ENCODE measurements around the gene MEIOSIN.

MEIOSIN gene

GRCh38 chr19:45761714-45762113 is 28.5 kb downstream of the MEIOSIN start:
- TF ChIP-seq CTCF (IDR thresholded peaks at IDR 0.05; ENCODE audit: low read length, missing control alignments): no peak
- H3K4me3 ChIP-seq (replicated peaks; ENCODE audit: low read depth, low read length): no peak overlapping the region
- no peak for DNase-seq (ENCODE audit: low read depth)

- DNase-seq (ENCODE audit: low read depth): no peak
- no peak for TF ChIP-seq CTCF (IDR thresholded peaks at IDR 0.05; ENCODE audit: low read length, missing control alignments)
- H3K4me3 ChIP-seq (replicated peaks; ENCODE audit: low read depth, low read length): no peak overlapping the region
These were observed 29.8 kb downstream of the MEIOSIN start for GRCh38 chr19:45762870-45763631.

GRCh38 chr19:45763691-45764294 is 30.6 kb downstream of the MEIOSIN start:
- H3K4me3 ChIP-seq (replicated peaks; ENCODE audit: low read depth, low read length): no peak overlapping the region
- TF ChIP-seq CTCF (IDR thresholded peaks at IDR 0.05; ENCODE audit: low read length, missing control alignments): no peak
- no peak for DNase-seq (ENCODE audit: low read depth)

- TF ChIP-seq CTCF (IDR thresholded peaks at IDR 0.05; ENCODE audit: low read length, missing control alignments): no peak
- DNase-seq (ENCODE audit: low read depth): no peak
- H3K4me3 ChIP-seq (replicated peaks; ENCODE audit: low read depth, low read length): no peak overlapping the region
These were observed 31.2 kb downstream of the MEIOSIN start for GRCh38 chr19:45764475-45764874.

GRCh38 chr19:45764945-45765701 is 31.9 kb downstream of the MEIOSIN start:
- no peak overlapping the region for H3K4me3 ChIP-seq (replicated peaks; ENCODE audit: low read depth, low read length)
- DNase-seq (ENCODE audit: low read depth): no peak
- no peak for TF ChIP-seq CTCF (IDR thresholded peaks at IDR 0.05; ENCODE audit: low read length, missing control alignments)

- no peak overlapping the region for H3K4me3 ChIP-seq (replicated peaks; ENCODE audit: low read depth, low read length)
- no peak for TF ChIP-seq CTCF (IDR thresholded peaks at IDR 0.05; ENCODE audit: low read length, missing control alignments)
- no peak for DNase-seq (ENCODE audit: low read depth)
These were observed 32.6 kb downstream of the MEIOSIN start for GRCh38 chr19:45765702-45766295.
